ENCODE data around the gene C1QL4.
A peak's percentile ranks its signal among the peaks of the same experiment; 100 is the strongest.

Gene C1QL4

GRCh38 chr12:49342914-49343731, 6.1 kb upstream of the C1QL4 start:
- H3K9me2 ChIP-seq (replicated peaks; ENCODE audit: control insufficient read depth, low read length): no peaks in the 10 kb centered on the region
- H3K27me3 ChIP-seq (ENCODE audit: control insufficient read depth, low read length): peaks cover 89% of the 10 kb centered on the region
- H3F3A ChIP-seq (ENCODE audit: control insufficient read depth, insufficient read depth): peaks cover 12% of the 10 kb centered on the region
- peak overlapping the region; percentile 99 for H3K4me2 ChIP-seq (ENCODE audit: low read length)
- no peak for TF ChIP-seq CTCF (IDR thresholded peaks at IDR 0.05; ENCODE audit: low read depth, low read length, poor library complexity, severe bottlenecking)
- peak; percentile 79; the same call in 1 of the 2 replicates for TF ChIP-seq EZH2phosphoT487 (IDR thresholded peaks at IDR 0.05; ENCODE audit: borderline replicate concordance, low read length)
- no peaks in the 10 kb centered on the region for H3K9me3 ChIP-seq (ENCODE audit: control insufficient read depth, insufficient read depth, low read length)
- H3K27ac ChIP-seq (ENCODE audit: low read depth, low read length): no peak overlapping the region
- peak overlapping the region; percentile 76 for H3K4me3 ChIP-seq (ENCODE audit: low read length)
- no peaks in the 10 kb centered on the region for H3K36me3 ChIP-seq (ENCODE audit: control insufficient read depth, low read length)
- H3K4me1 ChIP-seq (ENCODE audit: control insufficient read depth, low read length): peaks cover 58% of the 10 kb centered on the region
- 0 out of 2 replicates have a peak, but pooled peaks cover 2% of the 10 kb centered on the region for H4K20me1 ChIP-seq (ENCODE audit: control insufficient read depth, insufficient read depth, low read depth, low read length)
- H3K79me2 ChIP-seq (ENCODE audit: control insufficient read depth, low read length): no peaks in the 10 kb centered on the region

- Histone ChIP-seq H4K20me1 (ENCODE audit: control insufficient read depth, insufficient read depth, low read depth, low read length) (0 out of 2 replicates have a peak, but pooled peaks cover 2% of the 10 kb centered on the region), H3K4me2 (ENCODE audit: low read length) (peak overlapping the region; percentile 99), H3K79me2 (ENCODE audit: control insufficient read depth, low read length) (no peaks in the 10 kb centered on the region), H3K9me3 (ENCODE audit: control insufficient read depth, insufficient read depth, low read length) (no peaks in the 10 kb centered on the region), H3K4me1 (ENCODE audit: control insufficient read depth, low read length) (peaks cover 55% of the 10 kb centered on the region), H3K27ac (ENCODE audit: low read depth, low read length) (no peak overlapping the region), H3K4me3 (ENCODE audit: low read length) (peak overlapping the region; percentile 76), H3K27me3 (ENCODE audit: control insufficient read depth, low read length) (peaks cover 92% of the 10 kb centered on the region), H3K9me2 (replicated peaks; ENCODE audit: control insufficient read depth, low read length) (no peaks in the 10 kb centered on the region), H3K36me3 (ENCODE audit: control insufficient read depth, low read length) (no peaks in the 10 kb centered on the region), H3F3A (ENCODE audit: control insufficient read depth, insufficient read depth) (peaks cover 12% of the 10 kb centered on the region)
- TF ChIP-seq EZH2phosphoT487 (IDR thresholded peaks at IDR 0.05; ENCODE audit: borderline replicate concordance, low read length): peak; percentile 80; the same call in 1 of the 2 replicates
- peak; percentile 100 for TF ChIP-seq CTCF (IDR thresholded peaks at IDR 0.05; ENCODE audit: low read depth, low read length, poor library complexity, severe bottlenecking)
These were observed 5.3 kb upstream of the C1QL4 start for GRCh38 chr12:49342066-49342913.

GRCh38 chr12:49341777-49342065, 4.7 kb upstream of the C1QL4 start:
- Histone ChIP-seq H3K27me3 (ENCODE audit: control insufficient read depth, low read length) (peaks cover 90% of the 10 kb centered on the region), H3K4me1 (ENCODE audit: control insufficient read depth, low read length) (peaks cover 54% of the 10 kb centered on the region), H3K9me3 (ENCODE audit: control insufficient read depth, insufficient read depth, low read length) (no peaks in the 10 kb centered on the region), H3K4me2 (ENCODE audit: low read length) (peak overlapping the region; percentile 99; the same call in 1 of the 2 replicates), H3K4me3 (ENCODE audit: low read length) (peak overlapping the region; percentile 76; the same call in 1 of the 2 replicates), H3F3A (ENCODE audit: control insufficient read depth, insufficient read depth) (peaks cover 12% of the 10 kb centered on the region), H3K9me2 (replicated peaks; ENCODE audit: control insufficient read depth, low read length) (no peaks in the 10 kb centered on the region), H3K36me3 (ENCODE audit: control insufficient read depth, low read length) (no peaks in the 10 kb centered on the region), H4K20me1 (ENCODE audit: control insufficient read depth, insufficient read depth, low read depth, low read length) (0 out of 2 replicates have a peak, but pooled peaks cover 2% of the 10 kb centered on the region), H3K27ac (ENCODE audit: low read depth, low read length) (no peak overlapping the region), H3K79me2 (ENCODE audit: control insufficient read depth, low read length) (no peaks in the 10 kb centered on the region)
- no peak for TF ChIP-seq CTCF (IDR thresholded peaks at IDR 0.05; ENCODE audit: low read depth, low read length, poor library complexity, severe bottlenecking)
